NCI-H748 (cell line): ENCODE results near the gene LY6G5B.
"Not testable (repeated sequence)": the region's sequence is repeated elsewhere in the genome, so short reads cannot be mapped to it uniquely, and the experiment has no call there.

Experiments
- DNase-seq: peaks from one replicate; lab custom pipeline; 2025; ENCODE audit not compliant: unreplicated experiment; lab: John Stamatoyannopoulos, UW

LY6G5B gene

DNA sequence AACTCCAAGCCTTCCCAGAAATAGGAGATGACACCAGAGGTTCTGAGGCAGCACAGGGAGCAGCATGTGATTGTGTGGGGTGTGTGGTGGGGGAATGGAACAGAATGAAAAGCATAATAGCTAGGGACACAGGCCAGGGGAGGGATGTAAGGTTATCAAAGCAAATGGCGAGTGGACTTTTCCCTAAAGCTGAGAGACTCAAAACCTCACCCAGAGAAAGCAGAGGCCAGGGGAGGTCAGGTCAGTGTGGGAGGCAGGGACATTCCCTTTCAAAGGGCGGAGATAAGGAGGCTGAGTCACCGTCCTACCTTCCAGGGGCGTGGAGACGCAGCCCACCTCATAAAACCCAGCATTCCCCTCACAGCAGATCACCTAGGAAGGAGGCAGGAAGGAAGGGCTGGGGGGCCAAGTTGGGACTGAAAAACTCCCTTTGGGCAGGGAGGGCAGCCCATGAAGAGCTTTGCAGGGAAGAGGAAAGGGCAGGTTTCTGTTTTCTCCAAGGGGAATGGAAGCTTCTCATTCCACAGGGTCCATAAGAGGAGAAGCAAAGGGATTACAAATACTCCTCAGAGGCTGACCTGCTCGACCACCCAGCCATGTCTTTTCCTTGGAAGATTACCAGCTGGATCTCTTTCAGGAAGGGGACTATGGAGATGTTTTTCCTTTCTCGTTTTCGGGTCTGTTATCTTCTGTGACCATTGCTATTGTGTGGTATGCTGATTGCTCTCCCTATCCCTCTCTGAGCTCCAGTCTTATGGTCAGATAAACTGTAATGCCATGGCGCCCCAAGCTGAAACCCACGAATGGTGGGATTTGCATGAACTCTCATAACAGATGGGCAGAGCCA lies 20.7 kb downstream of the LY6G5B start:
- no peak for DNase-seq

DNA sequence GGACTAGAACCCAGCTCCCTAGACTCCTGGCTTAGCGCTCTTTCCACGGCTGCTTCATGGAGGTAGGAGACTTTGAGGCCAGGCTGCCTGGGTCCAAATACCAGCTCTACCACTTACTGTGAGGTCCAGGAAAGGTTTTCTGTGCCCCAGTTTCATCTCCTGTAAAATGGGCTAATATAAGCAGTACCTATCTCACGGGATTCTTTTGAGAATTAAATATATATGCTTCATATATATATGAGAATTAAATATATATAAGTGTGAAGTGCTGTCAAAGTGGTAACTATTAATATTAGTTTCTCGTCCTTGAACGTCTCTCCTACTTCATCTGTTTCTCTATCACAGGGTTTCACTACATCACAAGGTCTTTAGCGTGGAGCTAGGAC lies 21.3 kb downstream of the LY6G5B start:
- no peak for DNase-seq

DNA sequence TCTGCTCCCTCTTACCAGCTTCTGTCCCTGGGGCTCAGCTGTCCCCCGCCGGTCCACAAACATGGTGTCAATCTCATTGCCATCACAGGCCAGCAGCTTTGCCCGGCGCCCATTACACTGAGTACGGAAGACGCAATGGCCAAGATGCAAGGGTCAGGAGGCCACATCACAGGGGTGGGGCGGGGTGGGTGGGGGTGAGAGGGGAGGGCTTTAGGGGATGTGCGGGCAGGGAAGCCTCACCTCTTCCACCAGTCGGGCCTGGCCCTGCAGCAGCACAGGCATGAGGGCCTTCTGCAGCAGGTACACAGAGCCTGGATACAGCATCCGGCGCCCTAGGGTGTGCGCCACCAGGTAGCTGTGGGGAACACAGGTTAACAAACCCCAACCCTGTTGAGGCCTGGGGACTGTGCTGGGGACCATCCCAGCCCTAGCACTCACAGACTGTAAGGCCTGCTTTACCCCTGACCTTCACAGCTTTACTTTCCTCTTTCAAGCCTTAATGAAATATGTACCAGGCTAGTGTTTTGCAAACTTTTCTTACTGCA lies 21.9 kb downstream of the LY6G5B start:
- DNase-seq, result no peak

DNA sequence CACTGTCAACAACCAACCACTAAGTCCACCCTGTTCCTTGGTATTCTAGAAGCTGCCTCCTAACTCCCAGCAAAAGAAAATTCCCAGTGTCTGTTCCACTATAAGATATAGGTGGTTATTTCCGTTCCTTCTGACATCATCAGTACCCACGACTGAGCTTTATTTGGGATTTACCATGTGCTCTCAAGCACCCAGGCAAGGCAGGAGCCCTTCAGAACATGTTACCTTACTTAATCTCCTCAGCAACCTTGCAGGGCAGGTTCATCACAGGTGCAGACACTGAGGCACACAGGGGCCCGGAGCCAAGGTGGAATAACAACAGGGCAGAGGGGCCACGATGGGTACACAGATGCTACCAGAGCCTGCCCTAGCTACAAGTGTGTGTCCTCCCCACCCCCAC lies 22.6 kb downstream of the LY6G5B start:
- DNase-seq, result no peak

DNA sequence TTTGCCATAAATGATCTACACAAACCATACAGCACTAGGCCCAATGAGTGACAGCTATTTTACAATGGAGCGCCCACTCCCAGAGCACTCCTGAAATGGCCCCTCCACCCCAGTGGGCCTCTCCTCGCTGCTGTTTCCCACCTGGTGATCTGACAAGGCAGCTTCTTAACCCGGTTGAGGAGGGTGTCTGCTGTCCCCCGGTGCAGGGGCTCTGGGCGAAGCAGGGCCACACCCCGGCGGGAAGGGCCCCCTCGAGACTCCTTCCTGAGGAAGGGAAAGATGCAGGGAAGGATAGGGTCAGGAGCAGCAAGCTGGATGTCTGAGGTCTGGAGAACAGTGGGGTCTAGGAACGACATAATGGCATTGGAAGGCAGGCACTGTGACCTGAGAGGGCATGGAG lies 23.1 kb downstream of the LY6G5B start:
- DNase-seq, result no peak

DNA sequence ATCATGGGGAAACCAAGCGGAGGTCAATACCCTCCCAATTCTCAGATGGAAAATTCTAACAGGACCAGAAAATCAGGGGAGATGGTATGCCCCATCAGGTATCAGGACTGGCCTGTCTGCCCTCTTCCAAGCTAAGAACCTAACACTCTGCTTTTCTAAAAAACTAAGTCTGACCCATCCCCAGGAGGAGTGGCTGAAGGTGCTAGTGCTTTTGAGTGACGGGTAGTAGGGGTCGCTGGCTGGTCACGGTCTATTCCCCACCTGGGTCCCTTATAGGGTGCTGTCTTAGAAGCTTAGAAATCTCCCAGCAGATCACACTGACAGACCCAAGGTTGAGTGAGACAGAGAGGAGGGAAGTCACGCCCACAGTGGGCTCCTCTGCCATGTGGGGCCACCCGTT lies 23.8 kb downstream of the LY6G5B start:
- DNase-seq, result no peak

DNA sequence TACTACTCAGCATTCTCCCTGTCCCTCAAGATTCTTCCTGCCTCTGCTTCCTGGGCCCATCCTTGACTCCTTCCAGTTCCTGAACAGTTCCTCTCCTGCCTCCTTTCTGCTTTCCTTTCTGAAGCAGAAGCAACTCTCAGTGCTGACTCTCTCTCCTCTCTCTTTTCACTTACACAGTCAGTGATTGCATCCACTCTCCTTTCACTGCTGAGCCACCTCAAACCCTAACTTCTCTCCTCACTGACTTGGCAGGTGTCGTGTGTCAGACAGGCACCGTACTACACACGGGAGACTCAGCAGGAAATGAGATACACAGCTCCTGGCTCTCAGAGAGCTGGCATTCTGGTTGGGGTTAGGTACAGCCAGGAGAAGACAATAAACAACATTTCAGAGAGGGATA lies 27.8 kb downstream of the LY6G5B start:
- no peak for DNase-seq

DNA sequence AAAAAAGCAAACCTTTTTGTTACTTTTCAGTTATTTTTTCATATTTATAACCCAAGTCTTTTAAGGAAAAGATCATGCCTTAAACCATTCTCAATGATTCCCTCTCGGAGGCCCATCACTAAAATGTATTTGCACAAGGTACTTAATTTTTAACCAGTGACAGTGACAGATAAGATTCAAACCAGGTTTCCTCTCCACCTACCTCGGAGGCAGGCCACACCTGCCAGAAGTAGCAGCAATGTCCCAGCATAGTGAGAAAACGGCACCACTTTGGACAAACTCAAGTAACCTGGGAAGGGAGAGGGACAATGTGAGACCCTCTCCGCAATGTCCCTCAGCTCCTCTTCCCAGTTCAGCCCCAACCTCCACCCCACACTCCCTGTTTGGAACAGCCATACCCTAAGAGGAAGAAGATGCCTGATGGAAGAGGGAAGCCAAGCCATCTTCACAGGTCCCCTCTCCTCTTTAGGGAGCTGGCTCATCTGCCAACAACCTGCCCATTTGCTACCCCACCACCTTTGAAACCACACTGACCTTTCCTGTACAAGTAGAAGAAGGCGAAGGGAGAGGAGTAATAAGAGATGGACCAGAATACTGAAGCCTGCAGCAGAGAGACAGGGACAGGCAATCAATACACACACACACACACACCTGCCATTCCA lies 31.1 kb downstream of the LY6G5B start:
- no peak for DNase-seq

DNA sequence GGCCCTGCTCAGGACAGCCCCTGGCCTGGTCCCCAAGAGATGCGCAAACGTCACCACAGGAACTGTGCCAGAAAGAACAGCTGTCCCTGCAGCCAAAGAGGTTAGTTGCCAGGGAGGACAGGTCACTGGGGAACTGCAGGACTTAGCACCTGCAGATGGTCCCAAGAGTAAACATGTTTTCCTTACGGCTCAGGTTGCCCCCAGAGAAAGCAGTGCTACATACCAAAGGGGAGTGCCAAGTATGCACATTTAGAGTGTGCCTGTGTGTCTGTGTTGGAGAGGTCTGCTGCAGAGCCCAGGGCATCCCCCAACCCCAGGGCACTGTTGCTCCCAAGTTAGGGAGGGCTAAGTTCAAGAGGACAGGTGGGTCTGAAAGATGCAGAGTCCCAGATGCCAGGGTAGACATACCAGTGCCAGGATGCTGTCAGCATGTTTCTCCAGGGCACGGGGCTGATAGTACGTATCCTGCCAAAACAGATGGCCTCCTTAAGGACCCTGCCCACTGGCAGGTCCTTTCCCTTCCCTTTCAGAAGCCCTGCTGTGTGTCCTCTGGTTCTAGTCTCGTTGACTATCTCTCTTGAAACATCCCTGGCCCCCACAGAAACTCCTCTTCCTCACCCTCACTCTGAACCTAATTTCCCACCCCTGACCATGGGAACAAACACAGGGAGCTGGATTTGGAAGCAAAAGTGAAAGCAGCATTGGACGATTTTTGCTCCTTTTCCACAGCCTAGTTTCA lies 32.1 kb downstream of the LY6G5B start:
- DNase-seq, result peak; percentile 77

DNA sequence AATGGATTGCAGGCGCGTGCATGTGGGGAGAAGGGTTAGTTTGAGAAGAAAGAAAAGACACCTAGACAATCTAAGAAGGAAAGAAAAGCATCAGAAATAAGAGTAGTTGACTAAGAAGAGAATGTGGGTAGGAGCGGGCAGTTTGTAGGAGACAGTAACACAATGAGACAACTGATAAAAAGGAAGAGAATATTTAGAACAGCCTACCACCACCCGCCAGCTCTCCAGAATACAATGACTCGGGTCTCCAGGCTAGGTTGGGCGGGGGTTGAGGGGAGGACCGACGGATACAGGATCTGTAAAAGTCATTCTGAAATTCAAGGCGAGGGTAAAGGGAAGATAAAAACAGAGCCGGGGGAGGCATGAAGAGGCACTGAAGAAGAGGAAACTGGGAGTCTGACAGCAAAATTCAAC lies 32.6 kb downstream of the LY6G5B start:
- DNase-seq, result peak; percentile 56

DNA sequence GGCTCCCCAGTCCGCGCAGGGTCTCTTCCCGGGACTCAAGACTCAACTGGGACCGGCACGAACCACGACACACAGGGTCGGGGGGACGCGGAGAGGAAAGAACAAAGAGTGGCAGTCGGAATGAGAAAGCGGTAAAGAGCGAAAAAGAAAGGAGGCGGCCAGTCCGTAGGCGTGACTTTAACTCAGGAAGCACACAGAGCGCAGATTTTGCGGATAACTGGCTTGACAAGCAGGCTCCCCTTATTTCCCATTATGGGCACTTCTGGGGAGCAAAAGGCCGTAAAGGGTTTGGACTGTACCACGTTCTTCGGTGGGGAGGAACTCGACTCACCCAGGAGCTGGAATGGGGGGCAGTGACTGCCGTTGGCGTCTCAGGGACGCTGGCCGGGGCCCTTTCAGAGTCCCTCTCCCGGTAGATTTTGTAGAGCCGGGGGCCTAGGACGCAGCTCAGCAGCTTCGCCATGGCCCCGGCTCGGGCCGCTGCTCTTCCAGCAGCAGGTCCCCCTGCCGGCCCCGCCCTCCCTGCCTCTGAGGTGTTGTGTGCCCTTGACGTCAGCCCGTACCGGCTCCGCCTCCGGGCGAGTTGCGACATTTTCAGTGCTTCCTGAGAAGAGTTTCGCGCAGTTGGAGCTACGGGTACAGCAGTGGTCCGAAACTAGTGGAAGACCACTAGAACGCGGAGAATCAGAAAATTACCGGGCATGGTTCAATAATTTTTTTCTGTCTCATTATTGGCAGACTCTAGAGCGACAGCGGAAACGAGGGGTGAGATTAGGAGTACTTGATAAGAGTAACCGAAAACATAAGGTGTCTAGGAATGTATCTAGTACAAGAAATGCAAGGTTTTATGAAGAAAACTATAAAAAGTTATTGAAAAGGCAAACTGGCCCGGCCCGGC lies 33.3 kb downstream of the LY6G5B start, which contains the start of gene ABHD16A:
ABHD16A (minus strand) TSS at position 506 of the 898 bp plus-strand sequence; CDS start at position 463, 43 bp downstream.
- DNase-seq, result peak; percentile 99

DNA sequence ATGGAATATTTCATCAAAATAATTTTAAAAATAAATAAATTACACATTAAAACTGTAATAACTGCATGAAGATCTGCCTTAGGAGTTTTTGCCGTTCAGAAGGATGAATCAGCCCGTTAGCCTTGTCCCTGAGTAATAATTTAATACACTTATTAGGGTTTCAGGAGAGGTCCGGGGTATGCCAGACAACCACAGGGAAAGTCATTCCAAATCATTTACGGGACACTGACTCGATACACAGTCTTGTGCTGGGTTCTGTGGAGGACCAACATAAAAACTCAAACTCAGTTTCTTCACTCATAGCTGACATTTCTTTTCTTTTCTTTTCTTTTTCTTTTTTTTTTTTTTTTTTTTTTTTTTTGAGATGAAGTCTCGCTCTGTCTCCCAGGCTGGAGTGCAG lies 36.2 kb downstream of the LY6G5B start:
- no peak for DNase-seq

DNA sequence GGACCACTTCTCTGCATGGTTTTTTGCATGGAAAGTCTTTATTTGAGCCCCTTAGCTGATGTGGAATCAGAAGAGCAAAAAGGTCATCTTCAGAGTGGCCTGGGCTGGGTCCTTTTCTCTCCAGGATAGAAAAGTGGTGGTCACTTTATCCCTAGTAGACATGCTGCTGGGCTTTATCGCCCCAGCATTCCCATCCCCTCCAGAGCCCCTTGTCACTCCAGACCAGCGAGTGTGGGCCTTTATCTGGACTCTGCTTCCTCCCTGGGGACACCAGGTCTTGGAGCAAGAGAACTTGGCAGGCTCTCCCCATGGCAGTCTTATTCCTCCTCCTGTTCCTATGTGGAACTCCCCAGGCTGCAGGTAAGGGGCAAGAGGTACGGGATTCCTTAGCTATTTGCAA lies 36.8 kb downstream of the LY6G5B start, which contains the start of gene LY6G6F:
LY6G6F (plus strand) TSS at position 268 of the 400 bp plus-strand sequence; CDS start at position 309, 41 bp downstream.
- DNase-seq, result no peak

DNA sequence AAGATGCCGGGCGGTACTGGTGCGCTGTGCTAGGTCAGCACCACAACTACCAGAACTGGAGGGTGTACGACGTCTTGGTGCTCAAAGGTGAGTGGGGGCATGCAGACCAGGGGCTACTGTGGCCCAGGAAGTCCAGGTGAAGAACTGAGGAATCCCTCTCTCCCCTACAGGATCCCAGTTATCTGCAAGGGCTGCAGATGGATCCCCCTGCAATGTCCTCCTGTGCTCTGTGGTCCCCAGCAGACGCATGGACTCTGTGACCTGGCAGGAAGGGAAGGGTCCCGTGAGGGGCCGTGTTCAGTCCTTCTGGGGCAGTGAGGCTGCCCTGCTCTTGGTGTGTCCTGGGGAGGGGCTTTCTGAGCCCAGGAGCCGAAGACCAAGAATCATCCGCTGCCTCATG lies 37.9 kb downstream of the LY6G5B start:
- no peak for DNase-seq

DNA sequence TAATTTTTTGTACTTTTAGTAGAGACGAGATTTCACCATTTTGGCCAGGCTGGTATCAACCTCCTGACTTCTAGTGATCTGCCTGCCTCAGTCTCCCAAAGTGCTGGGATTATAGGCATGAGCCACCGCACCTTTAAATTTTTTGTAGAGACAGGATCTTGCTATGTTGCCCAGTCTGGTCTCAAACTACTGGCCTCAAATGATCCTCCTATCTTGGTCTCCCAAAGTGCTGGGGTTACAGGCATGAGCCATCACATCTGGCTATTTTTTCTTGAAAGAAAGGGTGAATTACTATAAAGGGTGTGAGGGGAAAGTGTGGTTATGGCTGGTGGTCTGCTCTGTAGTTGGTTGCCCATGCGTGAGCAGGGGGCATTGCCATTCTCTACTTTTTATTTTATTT lies 38.4 kb downstream of the LY6G5B start:
- DNase-seq, result no peak

DNA sequence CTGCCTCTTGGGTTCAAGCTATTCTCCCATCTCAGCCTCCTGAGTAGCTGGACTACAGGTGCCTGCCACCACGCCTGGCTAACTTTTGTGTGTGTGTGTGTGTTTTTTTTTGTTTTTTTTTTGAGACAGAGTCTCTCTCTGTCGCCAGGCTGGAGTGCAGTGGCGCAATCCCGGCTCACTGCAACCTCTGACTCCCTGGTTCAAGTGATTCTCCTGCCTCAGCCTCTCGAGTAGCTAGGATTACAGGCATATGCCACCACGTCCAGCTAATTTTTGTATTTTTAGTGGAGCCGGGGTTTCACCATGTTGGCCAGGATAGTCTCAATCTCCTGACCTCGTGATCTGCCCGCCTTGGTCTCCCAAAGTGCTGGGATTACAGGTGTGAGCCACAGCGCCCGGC lies 39.4 kb downstream of the LY6G5B start:
- not testable (repeated sequence) for DNase-seq

DNA sequence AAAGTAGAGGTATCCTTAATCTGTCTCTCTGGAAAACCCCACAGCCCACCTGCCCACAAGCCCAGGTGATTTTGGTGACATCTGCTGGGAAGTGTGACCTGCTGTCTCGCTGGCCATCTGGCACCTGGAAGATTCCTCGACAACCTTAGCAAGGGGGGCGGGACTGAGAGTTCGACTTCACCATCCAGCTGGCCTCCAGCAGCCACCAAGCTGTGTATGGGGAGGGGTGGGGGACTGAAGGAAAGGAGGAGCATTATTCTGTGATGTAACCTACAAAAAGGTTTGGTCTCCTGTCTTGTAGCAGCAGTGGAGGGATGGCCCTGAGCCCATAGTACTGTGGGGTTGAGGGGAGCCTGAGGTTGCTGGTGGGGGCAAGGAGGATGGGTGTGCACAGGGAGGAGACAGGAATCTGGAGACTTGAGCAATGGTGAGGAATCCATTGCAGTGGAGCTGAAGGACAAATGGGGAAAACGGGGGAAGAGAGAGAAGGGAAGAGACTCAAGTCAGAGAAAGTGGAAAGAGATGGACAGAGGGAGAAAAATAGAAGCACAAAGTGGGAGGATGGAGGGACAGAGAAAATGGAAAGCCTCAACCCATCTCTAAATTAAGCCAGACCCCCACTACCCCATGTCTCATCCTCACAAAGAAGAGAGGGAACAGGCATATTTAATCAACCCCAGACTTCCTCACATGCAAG lies 40.9 kb downstream of the LY6G5B start:
- no peak for DNase-seq

DNA sequence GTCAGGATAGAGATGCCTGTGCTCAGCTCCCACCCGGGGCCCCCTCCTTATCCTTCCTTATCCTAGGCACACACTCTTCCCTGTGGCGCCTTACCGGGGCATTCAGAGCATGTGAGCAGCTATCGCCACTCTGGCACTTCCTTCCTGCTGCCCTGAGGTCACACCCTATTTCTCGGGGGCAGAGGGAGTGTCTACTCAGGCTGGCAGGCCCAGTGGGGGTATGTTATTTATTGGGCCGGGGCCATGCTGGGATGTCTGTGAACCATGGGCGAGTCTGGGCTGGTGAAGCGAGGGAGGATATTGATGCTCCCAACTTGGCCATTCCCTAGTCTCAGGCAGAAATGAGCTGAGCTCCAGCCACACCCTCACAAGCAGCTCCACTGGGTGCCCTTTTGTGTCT lies 41.5 kb downstream of the LY6G5B start:
- peak; percentile 27 for DNase-seq

DNA sequence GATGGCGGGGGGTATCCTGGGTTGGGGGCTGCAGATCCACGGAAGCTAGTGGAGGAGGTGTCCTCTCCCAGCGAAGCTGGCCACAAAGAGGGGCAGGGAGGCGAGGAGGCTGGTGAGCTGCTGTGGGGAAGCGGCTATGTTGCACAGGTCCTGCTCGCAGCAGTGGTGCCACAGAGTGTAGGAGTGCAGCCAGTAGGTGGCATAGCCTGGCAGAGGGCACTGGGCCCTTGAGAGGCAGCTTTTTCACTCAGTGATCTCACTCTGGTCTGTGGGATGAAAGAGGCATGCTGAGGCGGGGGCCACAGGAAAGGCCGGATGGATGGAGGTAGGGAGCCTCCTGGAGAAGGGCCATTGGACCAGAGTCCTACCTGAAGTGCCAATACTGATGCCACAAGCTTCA lies 42.5 kb downstream of the LY6G5B start:
- no peak for DNase-seq

DNA sequence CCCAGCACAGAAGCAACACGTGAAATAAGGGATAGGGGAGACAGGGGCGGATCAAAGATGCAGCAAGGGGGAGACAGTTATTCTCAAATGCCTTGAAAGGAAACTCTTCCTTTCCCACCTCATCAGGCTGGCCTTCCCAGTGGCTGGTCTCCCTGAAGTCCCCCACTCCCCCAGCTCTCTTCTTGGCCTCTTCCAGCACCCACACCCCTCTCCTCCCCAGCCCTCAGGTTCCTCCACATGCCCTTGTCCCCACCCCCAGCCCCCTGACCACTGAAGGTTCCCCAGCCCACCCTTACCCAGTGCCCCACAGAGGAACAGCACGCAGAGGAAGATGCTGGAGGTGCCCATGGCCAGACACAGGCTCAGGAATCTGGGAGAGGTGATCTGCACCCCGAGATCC lies 43.7 kb downstream of the LY6G5B start:
- no peak for DNase-seq
